Neural progenitor cell (in vitro differentiated cells): Measurements from ENCODE around the gene TENT5A. TPM values are rescaled to one million over a fixed set of nuclear protein-coding genes. Genes with fewer than 3 reads are reported as not detected.

Source experiments
- DNase-seq: peaks from one replicate; pipeline ENCODE4 v3.0.0-alpha.2; 2016; ENCODE audit warnings: low spot score
- H2AFZ ChIP-seq: fragments of 200-600 bp; sonication (generic); replicated peaks from 2 replicates; pipeline ENCODE4 v1.6.1; 2016; ENCODE audit warnings: antibody characterized with exemption
- H3F3A ChIP-seq: fragments of 200-600 bp; sonication (generic); 2 replicates; pipeline ENCODE4 v1.6.1; 2016; ENCODE audit warnings: antibody characterized with exemption, low read depth
- H3K27ac ChIP-seq: fragments of 200-600 bp; sonication (generic); 2 replicates; pipeline ENCODE4 v1.5.1; 2016; ENCODE audit warnings: mild to moderate bottlenecking
- H3K27me3 ChIP-seq: fragments of 200-600 bp; sonication (generic); 2 replicates; pipeline ENCODE4 v1.6.1; 2016; ENCODE audit warnings: mild to moderate bottlenecking, moderate library complexity
- H3K36me3 ChIP-seq: fragments of 200-600 bp; sonication (generic); 2 replicates; pipeline ENCODE4 v1.5.1; 2016
- H3K4me1 ChIP-seq: fragments of 200-600 bp; sonication (generic); 2 replicates; pipeline ENCODE4 v1.6.1; 2016; ENCODE audit warnings: mixed run types
- H3K4me2 ChIP-seq: fragments of 200-600 bp; sonication (generic); 2 replicates; pipeline ENCODE4 v1.6.1; 2016
- H3K4me3 ChIP-seq: fragments of 200-600 bp; sonication (generic); 2 replicates; pipeline ENCODE4 v1.5.1; 2016
- H3K79me2 ChIP-seq: fragments of 200-600 bp; sonication (generic); 2 replicates; pipeline ENCODE4 v1.6.1; 2016; ENCODE audit warnings: low read depth
- H3K9ac ChIP-seq: fragments of 200-600 bp; sonication (generic); 2 replicates; pipeline ENCODE4 v1.6.1; 2016
- H3K9me3 ChIP-seq: fragments of 200-600 bp; sonication (generic); 2 replicates; pipeline ENCODE4 v1.5.1; 2016; ENCODE audit warnings: low read depth
- H4K20me1 ChIP-seq: fragments of 200-600 bp; sonication (generic); 2 replicates; pipeline ENCODE4 v1.6.1; 2016; ENCODE audit warnings: low read depth
- H3K27ac Mint-ChIP-seq: 3 replicates; pipeline ENCODE4 v1.8.0; 2021; ENCODE audit warnings: mixed read lengths
- H3K27me3 Mint-ChIP-seq: 2 replicates; pipeline ENCODE4 v1.8.0; 2022; ENCODE audit warnings: low read depth, mild to moderate bottlenecking, inconsistent platforms, moderate library complexity, mixed read lengths; ENCODE audit not compliant: insufficient read depth
- H3K36me3 Mint-ChIP-seq: 3 replicates; pipeline ENCODE4 v1.8.0; 2021; ENCODE audit warnings: mixed read lengths
- H3K4me1 Mint-ChIP-seq: 3 replicates; pipeline ENCODE4 v1.8.0; 2021; ENCODE audit warnings: mixed read lengths
- H3K4me3 Mint-ChIP-seq: 3 replicates; pipeline ENCODE4 v1.8.0; 2021; ENCODE audit warnings: mild to moderate bottlenecking, moderate library complexity, mixed read lengths
- H3K9me3 Mint-ChIP-seq: 3 replicates; pipeline ENCODE4 v1.8.0; 2020; ENCODE audit warnings: mixed read lengths
- CTCF ChIP-seq: fragments of 200-600 bp; sonication (generic); IDR thresholded peaks from 2 replicates; pipeline ENCODE4 v1.5.1; 2017; ENCODE audit warnings: antibody characterized with exemption, mild to moderate bottlenecking
- EZH2 ChIP-seq: fragments of 200-600 bp; sonication (generic); IDR thresholded peaks from 2 replicates; pipeline ENCODE4 v1.6.1; 2017; ENCODE audit warnings: antibody characterized with exemption, mild to moderate bottlenecking, moderate library complexity
- EZH2phosphoT487 ChIP-seq: fragments of 200-600 bp; sonication (generic); IDR thresholded peaks from 2 replicates; pipeline ENCODE4 v1.6.1; 2017; ENCODE audit warnings: antibody characterized with exemption
- total RNA-seq: library from RNA; depleted of rRNA; stranded (reverse); fragments of >200 nt; gene quantifications from 2 replicates; pipeline ENCODE4 v1.2.3, GENCODE V29; 2015; ENCODE audit warnings: low replicate concordance

The TENT5A gene
- total RNA-seq, 1 donor from 2014 or later: 11.7 TPM

- H3K79me2 ChIP-seq: no peaks in the 10 kb centered on the region
- no peaks in the 10 kb centered on the region for H3K36me3 ChIP-seq
- Mint-ChIP-seq H3K4me3 (no peak overlapping the region), H3K27ac (no peak overlapping the region), H3K36me3 (no peaks in the 10 kb centered on the region), H3K27me3 (no peaks in the 10 kb centered on the region), H3K4me1 (no peaks in the 10 kb centered on the region), H3K9me3 (no peaks in the 10 kb centered on the region)
- H3K27ac ChIP-seq: no peak overlapping the region
- H3K4me1 ChIP-seq: peaks cover 10% of the 10 kb centered on the region
- H3K9ac ChIP-seq: no peak overlapping the region
- H4K20me1 ChIP-seq: no peaks in the 10 kb centered on the region
- TF ChIP-seq EZH2 (no peak), EZH2phosphoT487 (no peak), CTCF (no peak)
- no peaks in the 10 kb centered on the region for H3K9me3 ChIP-seq
- H3F3A ChIP-seq: no peaks in the 10 kb centered on the region
- no peak overlapping the region for H3K4me2 ChIP-seq
- no peak for DNase-seq
- no peaks in the 10 kb centered on the region for H3K27me3 ChIP-seq
- H2AFZ ChIP-seq: no peak overlapping the region
- H3K4me3 ChIP-seq: no peak overlapping the region
These were observed 46.8 kb upstream of the TENT5A start for GRCh38 chr6:81799323-81799722.

- DNase-seq: no peak
- Mint-ChIP-seq H3K9me3 (no peaks in the 10 kb centered on the region), H3K27me3 (no peaks in the 10 kb centered on the region), H3K27ac (no peak overlapping the region), H3K4me3 (no peak overlapping the region), H3K36me3 (no peaks in the 10 kb centered on the region), H3K4me1 (peaks cover 9% of the 10 kb centered on the region)
- Histone ChIP-seq H3K4me2 (no peak overlapping the region), H3K9ac (no peak overlapping the region), H3K27me3 (no peaks in the 10 kb centered on the region), H3K4me1 (peaks cover 10% of the 10 kb centered on the region), H3F3A (no peaks in the 10 kb centered on the region), H3K79me2 (no peaks in the 10 kb centered on the region), H3K36me3 (no peaks in the 10 kb centered on the region), H3K27ac (no peak overlapping the region), H4K20me1 (no peaks in the 10 kb centered on the region), H3K4me3 (no peak overlapping the region), H3K9me3 (no peaks in the 10 kb centered on the region), H2AFZ (no peak overlapping the region)
- no peak for TF ChIP-seq EZH2
- TF ChIP-seq CTCF: no peak
- no peak for TF ChIP-seq EZH2phosphoT487
These were observed 45.1 kb upstream of the TENT5A start for GRCh38 chr6:81797591-81797990.

- Histone ChIP-seq H2AFZ (no peak overlapping the region), H3K4me2 (no peak overlapping the region), H3K4me3 (no peak overlapping the region), H3F3A (no peaks in the 10 kb centered on the region), H3K36me3 (no peaks in the 10 kb centered on the region), H3K4me1 (peaks cover 5% of the 10 kb centered on the region), H3K9ac (no peak overlapping the region), H4K20me1 (no peaks in the 10 kb centered on the region), H3K79me2 (no peaks in the 10 kb centered on the region), H3K9me3 (no peaks in the 10 kb centered on the region), H3K27me3 (no peaks in the 10 kb centered on the region), H3K27ac (no peak overlapping the region)
- no peaks in the 10 kb centered on the region for H3K9me3 Mint-ChIP-seq
- DNase-seq: no peak
- no peaks in the 10 kb centered on the region for H3K36me3 Mint-ChIP-seq
- H3K27me3 Mint-ChIP-seq: no peaks in the 10 kb centered on the region
- TF ChIP-seq EZH2: no peak
- TF ChIP-seq EZH2phosphoT487: no peak
- no peak for TF ChIP-seq CTCF
- H3K27ac Mint-ChIP-seq: no peak overlapping the region
- no peak overlapping the region for H3K4me3 Mint-ChIP-seq
- peaks cover 14% of the 10 kb centered on the region for H3K4me1 Mint-ChIP-seq
These were observed 43.4 kb upstream of the TENT5A start for GRCh38 chr6:81795890-81796289.
